Measurements from ENCODE around the gene FCSK.

The FCSK gene

DNA sequence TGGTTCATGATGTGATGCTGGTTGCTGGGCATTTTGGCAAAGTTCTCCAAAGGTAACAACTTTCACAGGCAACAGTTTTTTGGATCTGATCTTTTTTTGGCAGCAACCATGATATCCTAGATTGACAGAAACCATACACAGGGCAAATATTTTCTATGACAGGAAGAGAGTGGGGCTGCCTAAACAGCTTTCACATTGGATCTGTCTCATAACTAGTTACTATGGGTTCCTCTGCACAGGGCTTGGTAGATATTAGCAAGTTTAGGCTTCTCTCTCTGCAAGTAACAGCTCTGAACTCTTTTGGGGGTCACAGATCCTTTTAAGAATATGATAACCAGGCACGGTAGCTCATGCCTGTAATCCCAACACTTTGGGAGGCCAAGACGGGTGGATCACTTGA lies 40.4 kb downstream of the FCSK start:
- peaks cover 14 to 59% of the 10 kb centered on the region in 2 experiments for H3K36me3 ChIP-seq (ENCODE audit: control insufficient read depth in 2 of 2, insufficient read depth in 1 of 2, low read length in 2 of 2)
- TF ChIP-seq ZFP37 (tag by site-specific recombination; IDR thresholded peaks at IDR 0.05), result no peak
- no peak for TF ChIP-seq FEZF1 (tag by site-specific recombination; IDR thresholded peaks at IDR 0.05)
- TF ChIP-seq ZNF510 (tag by site-specific recombination; IDR thresholded peaks at IDR 0.05; ENCODE audit: insufficient replicate concordance), result no peak
- TF ChIP-seq ZBTB48 (tag by site-specific recombination; IDR thresholded peaks at IDR 0.05), result no peak
- TF ChIP-seq, protein P1, sequence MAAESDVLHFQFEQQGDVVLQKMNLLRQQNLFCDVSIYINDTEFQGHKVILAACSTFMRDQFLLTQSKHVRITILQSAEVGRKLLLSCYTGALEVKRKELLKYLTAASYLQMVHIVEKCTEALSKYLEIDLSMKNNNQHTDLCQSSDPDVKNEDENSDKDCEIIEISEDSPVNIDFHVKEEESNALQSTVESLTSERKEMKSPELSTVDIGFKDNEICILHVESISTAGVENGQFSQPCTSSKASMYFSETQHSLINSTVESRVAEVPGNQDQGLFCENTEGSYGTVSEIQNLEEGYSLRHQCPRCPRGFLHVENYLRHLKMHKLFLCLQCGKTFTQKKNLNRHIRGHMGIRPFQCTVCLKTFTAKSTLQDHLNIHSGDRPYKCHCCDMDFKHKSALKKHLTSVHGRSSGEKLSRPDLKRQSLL (tag by site-specific recombination; IDR thresholded peaks at IDR 0.05), result no peak
- H3K27ac ChIP-seq (ENCODE audit: extremely low read depth, low read depth, low read length), result no peak overlapping the region
- H3K9me3 ChIP-seq (ENCODE audit: control insufficient read depth, insufficient read depth, low read depth, low read length), result no peaks in the 10 kb centered on the region
- POLR2A ChIA-PET, result no interaction called here
- H3K4me1 ChIP-seq (ENCODE audit: control insufficient read depth, insufficient read depth, low read length), result no peaks in the 10 kb centered on the region
- H3K4me3 ChIP-seq (ENCODE audit: low read depth, low read length), result no peak overlapping the region
- CTCF ChIA-PET, result interaction anchor here (0.8 kb wide), 1 partner anchor 14 kb away, joined by 4 read pairs; no protein-coding TSS in a partner anchor

GRCh38 chr16:70495425-70496182 lies 41.2 kb downstream of the FCSK start:
- H3K27ac ChIP-seq (ENCODE audit: extremely low read depth, low read depth, low read length), result no peak overlapping the region
- no peaks in the 10 kb centered on the region for H3K4me1 ChIP-seq (ENCODE audit: control insufficient read depth, insufficient read depth, low read length)
- no peak for TF ChIP-seq YY1 (tag by site-specific recombination; IDR thresholded peaks at IDR 0.05)
- no peak for TF ChIP-seq FEZF1 (tag by site-specific recombination; IDR thresholded peaks at IDR 0.05)
- no peak for TF ChIP-seq HOXD13 (CRISPR knock-in tag; IDR thresholded peaks at IDR 0.05; ENCODE audit: borderline replicate concordance)
- no peak for TF ChIP-seq ZNF2 (tag by site-specific recombination; IDR thresholded peaks at IDR 0.05)
- no peak for TF ChIP-seq PRDM4 (tag by site-specific recombination; IDR thresholded peaks at IDR 0.05)
- TF ChIP-seq ZNF488 (tag by site-specific recombination; IDR thresholded peaks at IDR 0.05), result no peak
- TF ChIP-seq, protein P2, sequence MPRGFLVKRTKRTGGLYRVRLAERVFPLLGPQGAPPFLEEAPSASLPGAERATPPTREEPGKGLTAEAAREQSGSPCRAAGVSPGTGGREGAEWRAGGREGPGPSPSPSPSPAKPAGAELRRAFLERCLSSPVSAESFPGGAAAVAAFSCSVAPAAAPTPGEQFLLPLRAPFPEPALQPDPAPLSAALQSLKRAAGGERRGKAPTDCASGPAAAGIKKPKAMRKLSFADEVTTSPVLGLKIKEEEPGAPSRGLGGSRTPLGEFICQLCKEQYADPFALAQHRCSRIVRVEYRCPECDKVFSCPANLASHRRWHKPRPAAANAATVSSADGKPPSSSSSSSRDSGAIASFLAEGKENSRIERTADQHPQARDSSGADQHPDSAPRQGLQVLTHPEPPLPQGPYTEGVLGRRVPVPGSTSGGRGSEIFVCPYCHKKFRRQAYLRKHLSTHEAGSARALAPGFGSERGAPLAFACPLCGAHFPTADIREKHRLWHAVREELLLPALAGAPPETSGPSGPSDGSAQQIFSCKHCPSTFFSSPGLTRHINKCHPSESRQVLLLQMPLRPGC (tag by site-specific recombination; IDR thresholded peaks at IDR 0.05), result no peak
- no peak for TF ChIP-seq MEIS1 (CRISPR knock-in tag; IDR thresholded peaks at IDR 0.05; ENCODE audit: borderline replicate concordance)
- TF ChIP-seq ZNF398 (tag by site-specific recombination; IDR thresholded peaks at IDR 0.05), result no peak
- no peak for TF ChIP-seq ZNF830 (tag by site-specific recombination; IDR thresholded peaks at IDR 0.05; ENCODE audit: low read depth)
- no peak for TF ChIP-seq SP2 (tag by site-specific recombination; IDR thresholded peaks at IDR 0.05)
- no peak for TF ChIP-seq ZNF701 (tag by site-specific recombination; IDR thresholded peaks at IDR 0.05)
- no peak for TF ChIP-seq PATZ1 (tag by site-specific recombination; IDR thresholded peaks at IDR 0.05)
- TF ChIP-seq ZNF37A (tag by site-specific recombination; IDR thresholded peaks at IDR 0.05), result no peak
- TF ChIP-seq, protein P3, sequence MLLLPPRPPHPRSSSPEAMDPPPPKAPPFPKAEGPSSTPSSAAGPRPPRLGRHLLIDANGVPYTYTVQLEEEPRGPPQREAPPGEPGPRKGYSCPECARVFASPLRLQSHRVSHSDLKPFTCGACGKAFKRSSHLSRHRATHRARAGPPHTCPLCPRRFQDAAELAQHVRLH (tag by site-specific recombination; IDR thresholded peaks at IDR 0.05), result no peak
- TF ChIP-seq ZNF623 (tag by site-specific recombination; IDR thresholded peaks at IDR 0.05), result no peak
- H3K9me3 ChIP-seq (ENCODE audit: control insufficient read depth, insufficient read depth, low read depth, low read length), result no peaks in the 10 kb centered on the region
- H3K4me3 ChIP-seq (ENCODE audit: low read depth, low read length), result no peak overlapping the region
- ChIA-PET POLR2A (no interaction called here), CTCF (interaction anchor here (0.8 kb wide), 1 partner anchor 13 kb away, joined by 4 read pairs; no protein-coding TSS in a partner anchor)
- H3K36me3 ChIP-seq (ENCODE audit: control insufficient read depth in 2 of 2, insufficient read depth in 1 of 2, low read length in 2 of 2), result peaks cover 14 to 55% of the 10 kb centered on the region in 2 experiments

All from HEK293 (cell line).